GM18858 (cell line): ENCODE measurements around the gene IMMP2L.

Source experiments
- ATAC-seq: cut with Tn5 transposase; IDR thresholded peaks from one replicate; pipeline ENCODE4 v1.9.1; 2021; ENCODE audit not compliant: unreplicated experiment

Gene IMMP2L

DNA sequence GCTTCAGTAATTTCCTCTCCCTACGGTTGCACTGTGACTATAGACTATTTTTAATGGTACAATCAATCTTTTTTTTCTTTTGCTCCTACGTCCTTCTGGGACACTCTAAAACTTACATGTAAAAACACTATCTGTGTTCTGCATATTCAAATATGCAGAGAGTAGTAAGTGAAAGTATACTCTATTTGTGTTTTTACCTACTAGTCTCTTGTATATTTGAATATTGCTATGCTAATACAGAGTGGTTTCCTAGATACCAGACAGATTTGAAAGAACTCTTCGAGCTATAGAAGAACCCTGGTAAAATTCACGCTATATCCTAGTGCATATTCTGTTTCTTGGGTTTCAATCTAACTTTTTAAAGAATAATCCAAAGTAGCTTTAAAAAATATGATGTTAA lies 672.2 kb downstream of the IMMP2L start:
- no peak for ATAC-seq

DNA sequence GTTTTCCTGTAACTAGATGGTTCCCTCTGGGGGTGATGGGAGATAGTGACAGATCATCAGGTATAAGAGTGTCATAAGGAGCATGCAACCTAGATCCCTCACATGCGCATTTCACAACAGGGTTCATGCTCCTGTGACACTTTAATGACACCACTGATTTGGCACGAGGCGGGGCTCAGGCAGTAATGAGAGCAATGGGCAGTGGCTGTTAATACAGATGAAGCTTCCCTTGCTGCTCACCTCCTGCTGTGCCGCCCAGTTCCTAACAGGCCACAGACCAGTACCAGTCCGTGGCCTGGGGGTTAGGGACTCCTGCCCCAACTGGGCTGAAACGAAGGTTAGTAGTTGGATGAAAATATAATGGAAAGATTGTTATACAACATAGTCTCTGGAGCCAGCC lies 673.0 kb downstream of the IMMP2L start:
- no peak for ATAC-seq

DNA sequence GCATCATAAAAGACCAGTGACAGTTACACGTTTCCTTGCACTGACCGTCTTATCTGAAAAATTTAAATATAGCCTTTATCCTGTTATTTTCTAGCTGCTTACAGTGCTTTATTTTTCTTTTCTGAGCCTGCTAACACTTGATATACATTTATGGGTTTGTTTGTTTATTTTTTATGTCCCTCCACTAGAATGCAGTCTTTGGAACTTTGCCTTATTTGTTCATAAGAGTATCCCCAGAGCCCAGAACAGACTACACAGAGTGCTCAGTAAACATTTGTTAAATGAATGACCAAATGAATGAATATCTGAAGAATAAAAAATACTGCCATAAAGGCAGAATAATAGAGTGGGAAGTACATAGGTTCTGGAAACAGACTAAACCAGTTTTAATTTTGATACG lies 673.7 kb downstream of the IMMP2L start:
- ATAC-seq: no peak

DNA sequence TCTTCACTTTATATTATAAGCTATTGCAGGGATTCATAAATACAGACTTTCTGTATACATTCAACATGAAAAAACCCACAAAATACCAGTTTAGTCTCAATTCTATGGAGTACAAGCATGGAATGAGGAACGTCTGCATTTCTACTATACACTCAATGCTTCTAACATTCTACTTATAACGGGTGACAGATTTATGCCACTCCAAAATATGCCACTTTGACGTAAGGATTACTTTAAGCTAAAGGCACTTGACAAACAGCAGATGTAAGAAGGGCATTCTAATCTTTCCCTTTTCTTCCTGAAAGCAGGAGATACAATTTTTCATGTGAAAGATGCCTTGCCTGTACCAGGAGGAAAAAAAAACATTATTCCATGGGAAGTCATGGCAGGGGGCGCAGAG lies 676.8 kb downstream of the IMMP2L start:
- ATAC-seq: no peak

DNA sequence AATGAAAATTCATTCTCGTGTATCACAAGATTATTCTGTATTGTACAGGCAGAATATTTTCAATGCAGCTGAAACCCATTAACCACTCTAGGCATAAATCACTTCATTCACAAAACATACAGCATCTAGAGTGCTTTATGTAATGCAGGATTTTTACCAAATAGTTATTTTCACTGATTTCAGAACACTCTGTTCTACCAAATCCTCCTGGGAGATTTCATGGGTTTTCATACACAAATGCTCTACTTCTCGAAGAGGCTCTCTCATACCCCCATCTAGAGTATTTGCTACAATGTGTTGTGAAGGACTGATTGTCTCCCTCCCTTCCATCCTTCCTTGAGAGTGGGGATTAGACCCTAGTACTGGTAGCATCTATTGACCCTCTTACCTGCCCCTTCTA lies 680.6 kb downstream of the IMMP2L start:
- no peak for ATAC-seq

DNA sequence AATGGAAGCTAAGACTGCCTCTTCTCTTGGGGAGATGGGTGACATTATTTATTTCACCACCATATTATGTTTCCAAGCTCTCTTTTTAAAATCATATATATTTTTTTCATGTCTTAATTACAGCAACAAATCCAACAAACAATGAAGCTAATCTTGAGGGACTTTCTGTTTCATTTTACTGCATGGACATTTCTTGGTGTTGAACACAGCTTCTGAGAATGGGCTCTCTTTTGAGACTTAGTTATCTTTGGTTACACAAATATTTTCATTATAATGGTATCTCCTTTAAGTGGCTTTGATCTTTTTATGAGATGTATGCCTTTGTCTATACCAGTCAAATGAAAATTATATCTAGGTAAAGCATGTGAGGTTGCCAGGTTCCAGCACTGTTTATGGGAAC lies 681.3 kb downstream of the IMMP2L start:
- no peak for ATAC-seq

DNA sequence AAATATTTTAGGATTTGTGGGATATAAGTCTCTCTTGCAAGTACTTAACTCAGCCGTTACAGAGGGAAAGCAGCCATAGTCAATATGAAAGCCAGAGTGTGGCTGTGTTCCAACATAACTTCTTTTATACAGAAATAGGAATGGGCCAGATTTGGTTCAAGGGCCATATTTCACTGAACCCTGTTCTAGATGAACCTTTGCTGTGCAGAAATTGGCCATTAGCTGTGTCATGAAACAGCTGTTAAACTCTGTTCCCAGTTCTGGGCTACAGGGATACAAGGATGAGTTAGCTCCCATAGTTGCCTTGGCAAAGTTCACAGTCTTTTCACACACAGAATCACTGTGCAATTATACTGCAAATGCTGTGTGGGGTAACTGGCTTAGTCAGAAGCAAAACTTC lies 685.3 kb downstream of the IMMP2L start:
- ATAC-seq: no peak

DNA sequence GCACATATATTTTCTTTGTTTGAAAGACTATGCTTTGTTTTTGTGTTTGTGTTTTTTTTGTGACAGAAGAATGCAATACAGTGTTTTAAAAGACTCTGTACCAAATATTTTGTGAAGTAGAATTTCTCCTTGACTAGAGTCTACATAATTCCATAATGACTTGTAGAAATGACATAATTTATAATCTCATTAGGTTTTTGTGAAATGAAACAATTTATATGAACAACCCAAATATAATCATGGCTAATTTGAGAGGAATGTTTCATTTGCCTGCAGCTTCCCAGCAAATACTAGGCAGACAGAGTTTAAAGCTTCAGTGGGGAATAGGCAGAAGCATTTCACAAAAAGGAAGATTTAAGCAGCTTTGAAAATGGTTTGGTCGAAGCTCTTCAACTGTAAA lies 686.9 kb downstream of the IMMP2L start:
- no peak for ATAC-seq

DNA sequence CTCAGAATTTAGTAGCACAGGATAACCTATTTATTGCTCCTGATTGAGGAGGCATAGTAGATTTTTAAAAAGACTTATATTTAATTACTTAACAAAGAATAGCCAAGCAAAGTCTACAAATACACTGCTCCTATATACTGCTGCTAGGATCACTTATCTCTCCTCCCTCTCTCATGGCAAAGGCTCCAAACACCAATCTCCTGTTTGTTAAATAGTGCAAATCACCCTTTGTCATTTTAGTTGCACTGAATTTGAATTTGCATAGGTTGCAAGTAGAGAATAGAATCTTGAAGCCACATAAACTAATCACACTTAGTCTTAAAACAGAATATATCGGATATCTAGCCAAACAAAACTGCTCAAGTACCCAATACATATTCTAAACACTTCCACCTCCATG lies 690.4 kb downstream of the IMMP2L start:
- ATAC-seq: no peak

DNA sequence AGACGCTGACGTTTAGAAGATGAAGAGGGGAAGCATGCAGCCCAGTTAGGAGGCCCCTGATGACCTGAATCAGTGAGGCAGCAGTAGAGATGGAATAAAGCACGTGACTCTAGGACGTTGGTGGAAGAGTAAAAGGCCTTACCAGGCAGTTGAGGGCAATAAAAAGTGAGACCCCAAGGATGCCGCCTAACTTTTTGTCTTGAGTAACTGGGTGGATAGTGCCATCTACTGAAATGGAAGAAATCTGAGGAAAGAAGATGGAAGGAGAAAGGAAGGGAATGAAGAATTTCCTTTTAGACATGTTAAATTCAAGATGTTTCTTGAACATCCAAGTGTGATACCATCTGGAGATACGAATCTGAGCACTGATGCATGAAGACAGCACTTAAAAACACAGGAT lies 691.4 kb downstream of the IMMP2L start:
- ATAC-seq: no peak

DNA sequence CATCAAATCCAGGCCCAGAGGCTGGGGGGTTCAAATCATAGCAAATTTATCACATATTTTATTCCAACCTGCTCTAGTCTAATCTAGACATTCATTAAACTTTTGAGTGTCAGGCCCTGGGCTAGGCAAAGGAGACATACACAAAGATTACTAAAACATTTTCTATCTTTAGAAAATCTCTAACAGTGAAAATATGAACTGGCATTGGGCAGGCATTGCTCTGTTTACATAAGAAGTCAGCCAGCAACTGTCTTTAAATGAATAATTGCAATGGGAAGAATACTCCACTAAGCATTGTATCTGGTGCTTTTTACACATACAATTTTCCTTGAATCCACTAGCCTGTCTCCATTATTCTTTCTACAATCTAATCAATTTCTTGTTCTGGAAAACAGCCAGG lies 693.8 kb downstream of the IMMP2L start:
- ATAC-seq: no peak

DNA sequence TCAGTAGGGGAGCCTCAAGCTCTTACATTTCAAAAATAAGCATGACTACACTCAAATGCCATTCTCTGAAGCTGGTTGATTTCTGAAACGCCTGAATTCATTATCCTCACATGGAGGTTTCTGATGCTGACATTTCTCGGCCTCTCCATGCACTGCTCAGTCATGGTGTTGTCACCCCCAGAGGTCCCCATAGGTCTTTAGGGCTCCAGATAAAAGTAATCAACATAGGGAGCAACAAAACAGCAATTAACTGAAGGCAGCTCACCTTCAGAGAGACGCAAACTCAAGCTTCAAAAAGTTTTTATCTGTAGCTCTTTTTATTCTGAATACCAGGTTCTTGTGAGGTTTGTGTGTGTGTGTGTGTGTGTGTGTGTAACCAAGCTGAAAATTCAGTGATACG lies 694.5 kb downstream of the IMMP2L start:
- ATAC-seq: no peak

DNA sequence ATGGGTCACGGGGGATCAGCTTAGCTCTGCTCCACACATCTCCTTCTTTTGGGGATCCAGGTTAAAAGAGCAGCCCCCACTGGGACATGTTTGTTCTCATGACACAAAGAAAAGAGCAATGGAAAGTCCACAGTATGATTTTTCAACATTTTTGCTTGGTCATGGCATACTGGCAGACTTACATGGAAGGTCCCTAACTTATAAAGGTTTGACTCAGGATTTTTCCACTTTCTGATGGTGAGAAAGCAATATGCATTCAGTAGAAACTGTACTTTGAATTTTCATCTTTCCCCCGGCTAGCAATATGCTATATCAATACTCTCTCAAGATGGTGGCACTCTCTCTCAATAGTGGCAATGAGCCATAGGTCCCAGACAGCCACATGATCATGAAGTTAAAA lies 699.0 kb downstream of the IMMP2L start:
- no peak for ATAC-seq

DNA sequence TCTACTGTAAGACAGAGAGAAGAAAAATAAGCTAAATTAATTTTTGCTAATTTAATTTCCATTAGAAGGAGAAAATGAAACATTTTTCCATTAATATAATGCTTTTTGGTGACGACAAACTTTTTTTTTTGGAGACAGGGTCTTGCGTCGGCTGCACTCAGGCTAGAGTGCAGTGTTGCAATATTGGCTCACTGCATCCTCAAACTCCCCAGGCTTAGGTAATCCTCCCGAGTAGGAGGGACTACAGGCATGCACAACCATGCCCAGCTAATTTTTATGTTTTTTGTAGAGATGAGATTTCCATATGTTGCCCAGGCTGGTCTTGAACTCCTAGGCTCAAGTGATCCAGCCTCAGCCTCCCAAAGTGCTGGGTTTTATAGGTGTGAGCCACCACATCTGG lies 701.1 kb downstream of the IMMP2L start:
- ATAC-seq: no peak

DNA sequence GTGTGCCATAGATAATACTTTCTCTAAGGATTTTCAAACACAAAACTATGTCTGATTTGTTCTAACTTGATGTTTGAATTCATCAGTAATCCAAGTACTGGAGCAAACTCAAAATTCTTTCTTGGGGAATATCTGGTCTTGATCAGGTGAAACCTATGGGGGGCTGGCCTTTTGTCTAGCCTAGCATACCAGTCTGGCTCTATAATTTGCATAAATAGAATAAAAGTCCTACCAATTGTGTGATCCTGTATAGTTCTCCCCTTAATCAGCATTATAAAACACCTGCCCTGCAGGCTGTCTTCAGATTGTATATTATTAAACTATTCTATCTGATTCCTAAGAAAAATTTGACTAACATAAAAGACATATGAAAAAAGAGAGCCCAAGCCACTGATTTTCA lies 705.2 kb downstream of the IMMP2L start:
- ATAC-seq: no peak

DNA sequence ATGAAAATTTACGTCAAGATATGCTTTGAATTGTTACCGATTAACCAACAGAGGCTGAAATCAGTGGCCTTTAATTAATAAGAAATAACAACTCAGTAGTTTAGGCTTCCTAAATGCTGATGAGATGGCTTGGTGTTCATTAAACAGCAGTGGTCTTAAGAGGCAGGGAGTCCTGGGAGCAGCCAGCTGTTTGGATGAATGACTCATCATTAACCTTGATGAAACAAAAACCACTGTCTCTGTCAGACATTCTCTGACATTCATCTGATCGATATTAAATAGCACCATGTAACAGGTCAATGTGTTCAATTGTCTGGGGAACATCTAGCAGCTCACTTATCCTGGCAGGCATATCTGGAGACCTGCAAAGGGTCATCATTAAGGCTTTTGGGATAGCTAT lies 705.6 kb downstream of the IMMP2L start:
- no peak for ATAC-seq

DNA sequence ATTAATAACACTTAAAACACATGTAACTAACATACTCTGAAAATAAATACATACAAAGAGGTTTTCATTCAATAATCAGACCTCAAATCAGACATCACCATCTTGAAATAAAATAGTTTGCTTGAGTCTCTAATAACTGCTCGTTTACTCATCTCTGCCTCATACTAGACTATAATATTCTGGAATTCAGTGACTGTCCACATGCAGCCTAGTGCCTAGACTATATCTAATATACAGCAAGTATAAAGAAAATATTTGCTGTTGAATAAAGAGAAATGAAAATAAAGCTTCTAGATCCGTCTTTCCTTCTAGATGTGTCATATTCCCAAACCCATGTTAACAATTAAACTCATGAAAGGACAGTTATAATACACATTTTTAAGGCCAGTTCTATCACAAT lies 707.6 kb downstream of the IMMP2L start:
- ATAC-seq: no peak

DNA sequence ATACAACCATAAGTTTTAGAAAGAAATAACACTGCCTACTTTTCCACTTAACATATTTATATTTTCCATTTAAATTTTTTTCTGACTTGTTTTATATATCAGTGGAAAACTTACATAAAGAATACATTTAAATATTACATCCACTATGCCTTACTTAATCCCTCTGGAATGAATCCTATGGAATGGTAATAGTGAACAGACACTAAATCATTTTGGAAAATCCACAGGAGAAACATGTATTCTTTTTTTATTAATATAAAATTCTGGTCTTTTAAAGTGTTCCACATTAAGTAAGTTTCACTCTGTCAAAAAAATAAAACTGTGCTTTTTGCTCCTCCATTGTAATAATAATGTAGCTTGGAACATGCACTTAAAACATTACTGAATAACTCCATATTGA lies 708.1 kb downstream of the IMMP2L start:
- ATAC-seq: no peak

DNA sequence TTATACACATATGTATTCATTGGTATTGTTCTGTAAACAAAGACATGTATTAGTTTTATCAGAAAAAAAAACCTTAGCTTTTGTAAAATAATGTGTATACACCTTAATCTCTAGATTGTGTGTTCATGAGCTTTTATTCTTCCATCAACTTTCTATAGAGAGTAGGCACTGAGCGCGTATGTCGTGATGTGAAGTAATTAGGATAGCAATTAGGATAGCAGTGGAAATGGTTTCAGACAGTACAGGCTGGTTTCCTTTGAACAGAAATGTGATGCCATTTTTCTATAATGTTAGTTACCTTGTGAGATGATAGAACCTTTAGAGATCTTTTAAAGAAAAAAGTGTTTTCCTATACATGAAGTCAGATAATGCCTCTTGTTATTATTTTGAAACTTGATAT lies 709.0 kb downstream of the IMMP2L start:
- ATAC-seq: no peak

DNA sequence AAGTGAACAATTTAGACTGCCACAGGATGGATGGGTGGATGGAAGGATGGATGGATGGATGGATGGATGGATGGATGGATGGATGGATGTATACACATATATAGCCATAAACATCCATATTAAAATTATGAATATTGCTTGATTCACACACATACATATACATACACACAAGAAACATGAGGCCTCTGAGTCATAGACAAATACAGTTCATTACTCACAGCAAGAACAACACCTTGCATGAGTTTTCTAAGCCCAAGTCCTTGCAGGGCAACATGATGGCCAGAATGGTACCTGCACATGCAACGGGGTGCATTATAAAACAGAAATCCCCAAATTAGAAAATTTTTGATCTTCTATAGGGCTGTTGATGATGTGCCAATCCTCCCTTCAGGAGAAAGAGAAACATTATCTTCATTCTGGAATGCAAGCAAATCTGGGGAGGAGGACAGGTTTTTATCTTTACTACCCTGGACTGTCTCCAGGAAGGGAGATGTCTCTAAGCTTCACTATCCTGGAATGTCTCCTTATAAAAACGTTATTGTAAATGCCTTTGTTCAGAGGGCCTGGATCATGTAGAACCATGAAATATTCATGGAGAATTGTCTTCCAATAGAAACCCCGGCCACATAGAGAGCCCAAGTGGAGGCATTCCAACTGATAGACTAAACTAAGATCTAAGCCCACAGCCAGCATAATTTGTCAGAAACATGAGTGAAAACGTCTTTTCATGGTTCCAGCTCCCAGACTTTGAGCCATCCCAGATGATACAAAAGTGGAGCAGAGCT lies 709.9 kb downstream of the IMMP2L start:
- ATAC-seq: no peak

DNA sequence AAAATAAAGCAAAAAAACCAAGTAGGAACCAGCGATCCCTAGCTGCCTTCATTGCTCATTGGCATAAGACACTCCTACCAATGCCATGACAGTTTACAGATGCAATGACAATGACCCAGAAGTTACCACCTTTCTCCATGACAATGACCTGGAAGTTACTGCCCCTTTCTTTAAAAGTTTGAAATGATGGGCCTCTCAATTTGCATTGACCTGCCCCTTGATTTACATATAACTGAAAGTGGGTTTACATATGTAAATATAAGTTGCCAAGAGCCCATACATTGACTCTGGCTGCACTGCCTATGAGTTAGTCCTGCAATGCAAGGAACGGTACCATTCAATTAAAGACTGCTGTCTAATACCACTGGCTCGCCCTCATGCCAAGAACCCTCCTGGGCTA lies 712.1 kb downstream of the IMMP2L start:
- ATAC-seq: no peak

DNA sequence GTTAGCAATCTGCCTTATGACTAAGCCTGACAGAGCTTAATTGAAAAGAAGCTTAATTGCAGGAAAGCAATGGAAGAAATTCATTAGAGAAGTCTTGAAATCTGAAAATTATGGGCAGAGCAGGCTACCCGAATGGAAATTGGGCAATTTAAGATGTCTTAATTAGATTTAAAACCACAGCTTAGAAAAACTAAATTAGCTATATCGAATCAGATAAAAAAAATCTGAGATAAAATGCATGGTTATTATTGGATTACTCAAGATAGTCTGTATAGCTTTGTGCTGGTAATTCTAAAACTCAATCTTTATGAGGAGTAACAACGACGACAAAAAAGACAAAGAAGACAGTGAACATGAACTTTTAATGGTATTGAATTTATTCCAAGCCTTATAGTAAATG lies 719.5 kb downstream of the IMMP2L start:
- ATAC-seq: no peak

DNA sequence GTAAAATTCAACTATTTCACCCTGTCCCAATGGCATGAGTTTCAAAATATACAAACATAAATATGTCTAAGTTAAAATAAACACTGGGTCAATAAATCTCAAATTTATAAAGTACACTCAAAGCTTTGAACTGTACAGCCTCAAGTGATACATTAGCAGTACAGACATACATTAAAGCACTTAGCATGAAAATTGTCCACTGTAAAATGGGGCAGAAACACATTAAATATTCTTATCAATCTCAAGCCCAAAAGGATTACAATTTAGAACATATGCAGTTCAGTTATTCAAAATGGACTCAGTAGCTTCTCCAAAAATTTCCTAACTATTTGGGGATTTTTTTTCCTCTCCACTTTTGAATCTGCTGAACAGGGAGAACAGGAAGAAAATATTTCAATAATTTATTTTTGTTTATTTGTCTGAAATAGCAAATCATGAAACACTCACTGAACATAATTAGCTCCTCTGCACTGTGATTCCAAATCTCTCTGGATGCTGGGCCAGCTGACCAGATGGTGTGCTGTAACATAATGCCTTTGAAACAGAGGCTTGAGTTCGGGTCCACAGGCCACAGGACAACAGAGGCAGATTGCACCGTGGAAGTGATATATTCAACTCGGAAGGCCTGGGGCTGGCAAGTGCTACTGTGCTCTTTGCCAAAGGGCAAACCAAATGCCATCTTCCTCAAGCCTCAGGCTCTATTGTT lies 720.3 kb downstream of the IMMP2L start:
- ATAC-seq: no peak
